Measurements from ENCODE around the gene LAMA5. TPM values are rescaled to one million over a fixed set of nuclear protein-coding genes. Genes with fewer than 3 reads are reported as not detected.

LAMA5 gene
- total and polyA plus RNA-seq, 2 of the 8 experiments (the other 6 are each of a cell fraction or from before 2014, with no cell fraction given): 34.4 to 225 TPM

- no peak overlapping the region for H2AFZ ChIP-seq (ENCODE audit: low read length)
- H3K79me1 ChIP-seq (ENCODE audit: low read depth, low read length): peaks cover 3% of the 10 kb centered on the region
- H2BK12ac ChIP-seq (ENCODE audit: low read depth, low read length): no peak overlapping the region
- no peak overlapping the region for H3K56ac ChIP-seq (replicated peaks; ENCODE audit: insufficient read length, low read depth, low read length)
- no peak overlapping the region for H3K23ac ChIP-seq (ENCODE audit: insufficient read length)
- no peak overlapping the region for H3K4me2 ChIP-seq (ENCODE audit: insufficient read depth in 1 of 2, low read depth in 2 of 2, low read length in 2 of 2)
- no peak overlapping the region for H4K91ac ChIP-seq (replicated peaks; ENCODE audit: insufficient read length, low read length)
- H3K79me2 ChIP-seq (ENCODE audit: control insufficient read depth in 1 of 2, insufficient read depth in 2 of 2, low read length in 2 of 2): peaks cover 0 to 6% of the 10 kb centered on the region in 2 experiments; a peak in 2 of 4 replicates
- no peak overlapping the region for H4K5ac ChIP-seq (ENCODE audit: insufficient read length, low read depth, low read length)
- no peak overlapping the region for H3K9ac ChIP-seq (replicated peaks in 1 of 4; ENCODE audit: extremely low read depth in 1 of 4, low read depth in 3 of 4, low read length in 3 of 4)
- DNase-seq (ENCODE audit: low read depth in 1 of 2, low spot score in 2 of 2): no peak
- H2BK20ac ChIP-seq (ENCODE audit: low read length): no peak overlapping the region
- H3K4me3 ChIP-seq (ENCODE audit: extremely low read depth in 1 of 4, insufficient read depth in 2 of 4, low read depth in 3 of 4, low read length in 4 of 4): no peak overlapping the region
- no peak for FAIRE-seq
- no peak overlapping the region for H2BK15ac ChIP-seq (ENCODE audit: low read length)
- H2BK5ac ChIP-seq (ENCODE audit: low read depth, low read length): peak overlapping the region; percentile 35; the same call in 1 of the 2 replicates
- POLR2A ChIA-PET (ENCODE audit: partially characterized antibody): interaction anchor here (1.2 to 8.7 kb wide), 8 partner anchors 9 to 65 kb away, joined by 3 to 105 read pairs (median 5); partner anchors contain the start of gene LAMA5
- H3K9me3 ChIP-seq (ENCODE audit: insufficient read depth in 2 of 2, low read depth in 1 of 2, low read length in 1 of 2): peaks cover 0 to 2% of the 10 kb centered on the region in 2 experiments; a peak in 1 of 4 replicates
- no peaks in the 10 kb centered on the region for H3K27me3 ChIP-seq (replicated peaks in 1 of 4; ENCODE audit: control insufficient read depth in 3 of 4, extremely low read depth in 1 of 4, insufficient read depth in 3 of 4, low read length in 3 of 4)
- no peak overlapping the region for H3K14ac ChIP-seq (ENCODE audit: insufficient read length)
- no peak overlapping the region for H2AK5ac ChIP-seq (ENCODE audit: low read depth, low read length)
- no peak overlapping the region for H3K18ac ChIP-seq (ENCODE audit: extremely low read depth, low read length)
- H2BK120ac ChIP-seq (replicated peaks; ENCODE audit: low read depth, low read length): no peak overlapping the region
- peaks cover 3 to 12% of the 10 kb centered on the region in 2 experiments for H4K20me1 ChIP-seq (replicated peaks in 1 of 2; ENCODE audit: control insufficient read depth in 1 of 2, insufficient read depth in 2 of 2, low read length in 2 of 2)
- no peak overlapping the region for H3K4ac ChIP-seq (replicated peaks; ENCODE audit: insufficient read length, low read depth, low read length)
- no peak overlapping the region for H3K27ac ChIP-seq (ENCODE audit: low read depth, low read length)
- peaks cover 6% of the 10 kb centered on the region; the same call in 1 of the 2 replicates for H3K23me2 ChIP-seq (ENCODE audit: low read depth, low read length)
- peaks cover 13 to 17% (median 15%) of the 10 kb centered on the region in 4 experiments for H3K36me3 ChIP-seq (ENCODE audit: control insufficient read depth in 2 of 4, insufficient read depth in 4 of 4, low read length in 3 of 4)
- H4K8ac ChIP-seq (ENCODE audit: extremely low read depth, insufficient read depth, low read length): no peak overlapping the region
- TF ChIP-seq POU5F1 (IDR thresholded peaks at IDR 0.05; ENCODE audit: low read depth, low read length) (no peak), SP2 (IDR thresholded peaks at IDR 0.05; ENCODE audit: low read length) (no peak), RAD21 (IDR thresholded peaks at IDR 0.05 in 1 of 2, conservative IDR thresholded peaks at IDR 0.05 in 1 of 2; ENCODE audit: low read depth in 2 of 2, low read length in 2 of 2) (no peak), TAF7 (optimal IDR thresholded peaks at IDR 0.05; ENCODE audit: borderline replicate concordance, low read depth, low read length) (no peak), POLR2A (IDR thresholded peaks at IDR 0.05; ENCODE audit: control extremely low read depth in 1 of 2, low read depth in 2 of 2, low read length in 2 of 2) (no peak), CBX5 (IDR thresholded peaks at IDR 0.05; ENCODE audit: low read depth, low read length) (no peak), MAFK (IDR thresholded peaks at IDR 0.05; ENCODE audit: low read depth, low read length) (no peak)
- TF ChIP-seq, protein P1, sequence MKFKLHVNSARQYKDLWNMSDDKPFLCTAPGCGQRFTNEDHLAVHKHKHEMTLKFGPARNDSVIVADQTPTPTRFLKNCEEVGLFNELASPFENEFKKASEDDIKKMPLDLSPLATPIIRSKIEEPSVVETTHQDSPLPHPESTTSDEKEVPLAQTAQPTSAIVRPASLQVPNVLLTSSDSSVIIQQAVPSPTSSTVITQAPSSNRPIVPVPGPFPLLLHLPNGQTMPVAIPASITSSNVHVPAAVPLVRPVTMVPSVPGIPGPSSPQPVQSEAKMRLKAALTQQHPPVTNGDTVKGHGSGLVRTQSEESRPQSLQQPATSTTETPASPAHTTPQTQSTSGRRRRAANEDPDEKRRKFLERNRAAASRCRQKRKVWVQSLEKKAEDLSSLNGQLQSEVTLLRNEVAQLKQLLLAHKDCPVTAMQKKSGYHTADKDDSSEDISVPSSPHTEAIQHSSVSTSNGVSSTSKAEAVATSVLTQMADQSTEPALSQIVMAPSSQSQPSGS (IDR thresholded peaks at IDR 0.05; ENCODE audit: low read length): no peak
- TF ChIP-seq, protein P2, sequence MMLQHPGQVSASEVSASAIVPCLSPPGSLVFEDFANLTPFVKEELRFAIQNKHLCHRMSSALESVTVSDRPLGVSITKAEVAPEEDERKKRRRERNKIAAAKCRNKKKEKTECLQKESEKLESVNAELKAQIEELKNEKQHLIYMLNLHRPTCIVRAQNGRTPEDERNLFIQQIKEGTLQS (IDR thresholded peaks at IDR 0.05; ENCODE audit: insufficient read depth, low read depth, low read length): no peak
- WGBS, 2 experiments (ENCODE audit: extremely low coverage in 1 of 2, insufficient coverage in 1 of 2, insufficient read length in 1 of 2, insufficient replicate concordance in 2 of 2, low coverage in 1 of 2, low lambda C conversion rate in 2 of 2, missing lambda C conversion rate in 1 of 2): 91% methylated on average over 12 of the region's 12 CpGs; no CpG with 5 or more reads in 1 of the 2 experiments
- H3K4me1 ChIP-seq (replicated peaks in 1 of 4; ENCODE audit: control insufficient read depth in 3 of 4, insufficient read depth in 4 of 4, low read length in 3 of 4): no peaks in the 10 kb centered on the region
- CTCF ChIA-PET (ENCODE audit: partially characterized antibody): interaction anchor here (0.7 to 9.6 kb wide), 7 partner anchors 9 to 84 kb away, joined by 3 to 103 read pairs (median 4); partner anchors contain the start of gene CABLES2
Observed at GRCh38 chr20:62393335-62393665, 26.2 kb upstream of the LAMA5 start.

Measured in H1 (cell line).